ENCODE results near the gene GYG2. TPM values are rescaled to one million over a fixed set of nuclear protein-coding genes. Genes with fewer than 3 reads are reported as not detected.
"Not testable (repeated sequence)": the region's sequence is repeated elsewhere in the genome, so short reads cannot be mapped to it uniquely, and the experiment has no call there.

Gene GYG2
- total RNA-seq, 6 donors from 2014 or later: 0.40 to 3.7 (median 0.98) TPM

GRCh38 chrX:2921193-2921592 lies 92.5 kb downstream of the GYG2 start:
- no peak overlapping the region for H3K27ac ChIP-seq
- H3K9me3 ChIP-seq: no peaks in the 10 kb centered on the region
- 86 to 95% methylated on average over 1 of the region's 1 CpG for WGBS, 2 donors
- no peaks in the 10 kb centered on the region for H3K27me3 ChIP-seq
- ATAC-seq (ENCODE audit: low FRiP score in 2 of 2) (no peak), DNase-seq (no peak)
- TF ChIP-seq POLR2A (IDR thresholded peaks at IDR 0.05): no peak
- no peak for TF ChIP-seq EP300 (IDR thresholded peaks at IDR 0.05)
- TF ChIP-seq POLR2AphosphoS5 (IDR thresholded peaks at IDR 0.05): no peak
- no peak for TF ChIP-seq CTCF (IDR thresholded peaks at IDR 0.05)
- H3K4me1 ChIP-seq: no peaks in the 10 kb centered on the region
- no peak overlapping the region for H3K4me3 ChIP-seq
- H3K36me3 ChIP-seq: peaks cover 0 to 62% (median 21%) of the 10 kb centered on the region in 4 donors

- H3K27me3 ChIP-seq: no peaks in the 10 kb centered on the region
- no peak overlapping the region for H3K4me3 ChIP-seq
- peaks cover 0 to 59% (median 21%) of the 10 kb centered on the region in 4 donors for H3K36me3 ChIP-seq
- ATAC-seq (ENCODE audit: low FRiP score in 2 of 2) (no peak), DNase-seq (peak in 1 of 2 donors; percentile 45)
- WGBS, 2 donors: 93 to 99% methylated on average over 9 of the region's 9 CpGs
- no peak overlapping the region for H3K27ac ChIP-seq
- H3K9me3 ChIP-seq: no peaks in the 10 kb centered on the region
- no peaks in the 10 kb centered on the region for H3K4me1 ChIP-seq
- TF ChIP-seq POLR2A (IDR thresholded peaks at IDR 0.05) (no peak), POLR2AphosphoS5 (IDR thresholded peaks at IDR 0.05) (no peak), EP300 (IDR thresholded peaks at IDR 0.05) (no peak)
Observed at GRCh38 chrX:2921750-2922149, 93.0 kb downstream of the GYG2 start.

- H3K4me1 ChIP-seq: peaks cover 0 to 4% (median 0%) of the 10 kb centered on the region in 4 donors
- no peak overlapping the region for H3K27ac ChIP-seq
- H3K36me3 ChIP-seq: peaks cover 0 to 43% (median 14%) of the 10 kb centered on the region in 4 donors
- DNase-seq: no peak
- no peak for ATAC-seq (ENCODE audit: low FRiP score in 2 of 2)
- H3K9me3 ChIP-seq: no peaks in the 10 kb centered on the region
- TF ChIP-seq POLR2A (IDR thresholded peaks at IDR 0.05) (no peak), EP300 (IDR thresholded peaks at IDR 0.05) (no peak), CTCF (IDR thresholded peaks at IDR 0.05) (no peak), POLR2AphosphoS5 (IDR thresholded peaks at IDR 0.05) (no peak)
- no peaks in the 10 kb centered on the region for H3K27me3 ChIP-seq
- 97 to 100% methylated on average over 3 to 9 of the region's 9 CpGs for WGBS, 2 donors
- H3K4me3 ChIP-seq: no peak overlapping the region
Observed at GRCh38 chrX:2924151-2924550, 95.4 kb downstream of the GYG2 start.

GRCh38 chrX:2926255-2926654 lies 97.5 kb downstream of the GYG2 start:
- not testable (repeated sequence) for ATAC-seq (ENCODE audit: low FRiP score in 2 of 2)

GRCh38 chrX:2926664-2927275 lies 98.0 kb downstream of the GYG2 start:
- H3K27ac ChIP-seq: no peak overlapping the region
- ATAC-seq (ENCODE audit: low FRiP score in 2 of 2) (no peak), DNase-seq (peak in 1 of 2 donors; percentile 32)
- H3K4me1 ChIP-seq: peaks cover 0 to 10% (median 1%) of the 10 kb centered on the region in 4 donors
- no peak overlapping the region for H3K4me3 ChIP-seq
- peaks cover 0 to 7% (median 0%) of the 10 kb centered on the region in 4 donors for H3K9me3 ChIP-seq
- no peak for TF ChIP-seq CTCF (IDR thresholded peaks at IDR 0.05)
- TF ChIP-seq EP300 (IDR thresholded peaks at IDR 0.05): no peak
- TF ChIP-seq POLR2AphosphoS5 (IDR thresholded peaks at IDR 0.05): no peak
- no peak for TF ChIP-seq POLR2A (IDR thresholded peaks at IDR 0.05)
- WGBS, 2 donors: 97 to 98% methylated on average over 15 of the region's 15 CpGs
- peaks cover 0 to 26% (median 7%) of the 10 kb centered on the region in 4 donors for H3K36me3 ChIP-seq
- H3K27me3 ChIP-seq: no peaks in the 10 kb centered on the region

More at GRCh38 chrX:2926255-2926654, 97.5 kb downstream of the GYG2 start:
- not testable (repeated sequence) for H3K4me1 ChIP-seq, H3K27me3 ChIP-seq, H3K27ac ChIP-seq, H3K9me3 ChIP-seq, DNase-seq, H3K4me3 ChIP-seq
- peaks cover 0 to 31% (median 9%) of the 10 kb centered on the region in 4 donors for H3K36me3 ChIP-seq
- 93 to 94% methylated on average over 2 to 4 of the region's 4 CpGs for WGBS, 2 donors

GRCh38 chrX:2928191-2928582 lies 99.5 kb downstream of the GYG2 start:
- ATAC-seq (ENCODE audit: low FRiP score in 2 of 2): peak; percentile 59 to 68
- H3K27me3 ChIP-seq: no peaks in the 10 kb centered on the region
- H3K27ac ChIP-seq: peak overlapping the region; percentile 97 to 100 (median 98)
- peaks cover 0 to 15% (median 4%) of the 10 kb centered on the region in 4 donors for H3K36me3 ChIP-seq
- peak overlapping the region; percentile 24 to 86 (median 66) for H3K4me3 ChIP-seq
- H3K9me3 ChIP-seq: peaks cover 0 to 7% (median 0%) of the 10 kb centered on the region in 4 donors
- H3K4me1 ChIP-seq: peaks cover 0 to 10% (median 1%) of the 10 kb centered on the region in 4 donors
- TF ChIP-seq POLR2AphosphoS5 (IDR thresholded peaks at IDR 0.05) (no peak), POLR2A (IDR thresholded peaks at IDR 0.05) (no peak), EP300 (IDR thresholded peaks at IDR 0.05) (no peak), CTCF (IDR thresholded peaks at IDR 0.05) (no peak)
- DNase-seq: peak; percentile 65 to 85
- WGBS, 2 donors: 11 to 19% methylated on average over 5 to 6 of the region's 27 CpGs
